ENCODE measurements around the gene NEO1.

The NEO1 gene

DNA sequence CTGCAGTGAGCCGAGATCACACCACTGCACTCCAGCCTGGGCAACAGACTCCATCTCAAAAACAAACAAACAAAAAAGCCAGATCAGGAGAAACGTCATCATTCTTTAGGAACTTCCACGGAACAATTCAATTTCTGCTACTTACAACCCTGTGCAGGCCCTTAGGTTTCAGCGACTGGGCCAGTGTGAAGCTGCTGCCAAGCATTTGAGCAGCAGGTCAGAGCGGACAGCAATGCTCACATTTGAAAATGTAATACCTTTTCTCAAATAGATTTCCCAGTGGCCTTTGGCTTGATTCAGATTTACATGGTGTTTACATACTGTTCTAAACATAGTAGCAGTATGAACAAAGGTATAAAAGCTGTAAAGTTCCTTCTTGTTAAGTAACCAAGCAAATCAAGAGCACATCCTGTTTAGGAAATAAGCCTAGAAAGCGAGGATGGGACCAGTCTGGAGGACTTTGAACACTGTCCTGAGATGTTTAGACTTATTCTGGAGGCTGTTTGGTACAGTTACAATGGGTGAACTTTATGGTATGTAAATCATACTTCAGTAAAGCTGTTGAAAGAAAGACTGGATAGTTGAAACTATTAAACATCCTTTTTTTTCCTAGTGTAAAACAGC lies 175.3 kb downstream of the NEO1 start:
- no peak for DNase-seq

DNA sequence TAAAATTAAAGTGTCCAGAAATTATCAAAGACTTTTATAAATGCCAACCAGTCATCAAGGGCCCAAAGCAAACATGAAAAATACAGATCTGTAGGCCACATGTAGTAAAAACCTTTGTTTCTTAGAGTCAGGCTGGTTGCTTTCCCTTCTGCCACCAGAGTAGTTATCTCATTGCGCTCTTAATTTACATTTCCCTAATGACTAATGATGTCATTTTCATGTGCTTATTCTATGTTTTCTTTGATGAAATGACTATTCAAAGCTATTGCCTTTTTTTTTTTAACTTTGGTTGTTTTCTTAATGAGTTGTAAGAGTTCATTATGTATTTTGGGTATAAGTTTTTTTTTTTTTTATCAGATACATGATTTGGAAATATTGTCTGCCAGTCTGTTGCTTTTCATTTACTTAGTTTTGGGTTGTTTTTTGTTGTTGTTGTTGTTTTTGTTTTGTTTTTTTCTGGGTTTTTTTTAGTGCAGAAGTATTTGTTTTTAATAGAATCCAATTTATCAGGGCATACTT lies 175.9 kb downstream of the NEO1 start:
- no peak for DNase-seq

DNA sequence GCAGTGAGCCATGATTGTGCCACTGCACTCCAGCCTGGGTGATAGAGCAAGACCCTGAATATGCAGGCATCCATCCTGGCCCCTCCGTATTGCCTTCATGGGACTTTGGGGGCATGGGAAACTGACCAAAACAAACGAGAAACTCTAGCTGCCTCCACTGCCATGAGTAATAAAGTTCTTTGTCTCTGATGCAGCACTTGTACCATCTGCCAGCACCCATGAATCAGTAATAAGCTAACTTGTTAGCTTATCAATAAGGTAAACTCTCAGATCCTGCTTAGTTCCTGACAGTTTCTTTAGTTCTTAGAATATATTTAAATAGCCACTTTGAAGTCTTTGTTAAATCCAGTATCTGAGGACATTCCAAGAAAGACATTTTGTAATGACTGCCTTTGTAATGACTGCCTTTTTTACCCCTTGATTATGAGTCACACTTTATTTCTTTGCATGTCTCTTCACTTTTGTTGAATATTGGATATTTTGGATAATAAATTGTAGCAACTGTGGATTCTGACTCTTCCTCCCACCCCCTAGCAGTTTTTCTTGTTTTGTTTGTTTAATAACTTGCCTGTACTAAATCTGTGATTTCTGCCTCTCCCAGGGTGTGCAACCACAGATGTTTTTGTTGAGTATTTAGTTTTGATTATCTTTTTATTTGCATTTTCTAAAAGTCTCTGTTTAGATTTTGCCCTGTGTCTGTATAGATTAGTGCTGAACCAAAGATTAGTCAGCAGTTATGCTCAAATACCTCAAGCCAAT lies 179.6 kb downstream of the NEO1 start:
- DNase-seq = no peak

GRCh38 chr15:73232776-73233175 lies 180.5 kb downstream of the NEO1 start:
- no peak for DNase-seq

DNA sequence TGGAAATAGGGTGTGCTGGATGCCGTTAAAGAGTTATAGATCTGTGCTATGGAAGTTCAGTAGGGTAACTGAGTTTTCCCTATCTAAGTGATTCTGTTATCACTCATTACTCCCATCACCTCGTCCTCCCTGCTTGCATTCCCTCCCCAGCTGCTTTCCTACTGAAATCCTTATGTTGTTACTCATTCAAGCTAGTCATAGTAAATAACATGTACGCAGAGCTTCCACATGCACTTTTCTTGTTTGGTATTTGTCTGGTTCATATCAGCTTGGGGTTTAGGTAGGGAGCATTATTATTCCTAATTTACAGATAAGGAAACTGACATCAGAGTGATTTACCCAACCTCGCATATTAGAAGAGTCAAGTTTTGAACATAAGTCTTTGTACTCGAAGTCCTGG lies 181.4 kb downstream of the NEO1 start:
- DNase-seq = no peak

- DNase-seq = no peak
Measured at GRCh38 chr15:73237910-73238309, 185.6 kb downstream of the NEO1 start.

GRCh38 chr15:73239564-73240215 lies 187.4 kb downstream of the NEO1 start:
- no peak for DNase-seq

GRCh38 chr15:73240866-73241499 lies 188.7 kb downstream of the NEO1 start:
- peak; percentile 89 for DNase-seq

DNA sequence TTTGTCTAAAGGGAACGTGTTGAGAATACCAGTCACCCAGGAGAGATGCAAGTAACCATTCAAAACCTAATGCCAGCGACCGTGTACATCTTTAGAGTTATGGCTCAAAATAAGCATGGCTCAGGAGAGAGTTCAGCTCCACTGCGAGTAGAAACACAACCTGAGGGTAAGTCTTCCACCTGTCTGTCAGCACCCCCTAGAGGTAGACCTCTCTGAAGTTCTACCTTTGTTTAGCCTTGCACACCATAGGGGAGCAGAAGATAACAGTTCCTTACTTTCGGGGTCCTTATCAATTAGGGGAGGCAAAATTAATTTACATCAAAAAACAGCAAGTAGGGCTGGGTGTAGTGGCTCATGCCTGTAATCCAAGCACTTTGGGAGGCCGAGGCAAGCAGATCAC lies 192.1 kb downstream of the NEO1 start:
- DNase-seq = no peak

DNA sequence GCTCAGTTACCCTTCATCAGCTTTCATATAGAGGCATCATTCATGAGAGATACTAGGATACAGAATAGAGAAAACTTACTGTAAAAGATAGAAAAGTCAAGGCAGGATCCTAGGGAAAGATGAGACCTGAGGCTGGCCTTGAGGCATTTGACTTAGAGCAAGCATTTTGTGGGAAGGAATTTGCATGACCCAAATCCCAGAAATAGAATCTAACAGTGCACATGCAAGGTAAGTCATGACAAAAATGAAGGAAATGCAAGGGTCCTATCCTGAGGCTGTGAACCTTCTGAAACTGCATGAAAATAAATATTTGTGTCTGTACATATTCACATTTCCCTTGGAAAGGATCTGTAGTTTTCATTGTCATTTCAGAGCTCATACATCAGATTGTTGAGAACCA lies 194.2 kb downstream of the NEO1 start:
- no peak for DNase-seq

DNA sequence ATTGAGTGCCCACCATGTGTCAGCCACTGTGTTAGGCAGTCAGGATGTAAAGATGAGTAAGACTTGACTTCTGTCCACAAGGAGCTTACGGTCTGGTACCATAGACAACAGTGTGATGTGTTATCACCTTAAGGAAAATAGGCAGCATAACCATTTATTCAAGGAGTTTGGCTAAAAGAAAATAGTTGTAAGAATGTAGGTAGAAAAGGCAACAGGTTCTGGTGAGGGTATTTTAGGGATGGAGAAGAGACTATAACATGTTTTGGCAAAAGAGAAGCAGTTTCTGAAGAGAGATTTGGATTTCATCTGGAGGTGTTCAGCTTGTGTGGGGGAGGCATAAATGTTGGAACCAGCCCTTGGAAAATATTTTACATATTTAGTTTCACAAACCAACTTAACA lies 194.6 kb downstream of the NEO1 start:
- DNase-seq = no peak

GRCh38 chr15:73247331-73247730 lies 195.1 kb downstream of the NEO1 start:
- DNase-seq = no peak

- DNase-seq = no peak
Measured at GRCh38 chr15:73249499-73249898, 197.2 kb downstream of the NEO1 start.

DNA sequence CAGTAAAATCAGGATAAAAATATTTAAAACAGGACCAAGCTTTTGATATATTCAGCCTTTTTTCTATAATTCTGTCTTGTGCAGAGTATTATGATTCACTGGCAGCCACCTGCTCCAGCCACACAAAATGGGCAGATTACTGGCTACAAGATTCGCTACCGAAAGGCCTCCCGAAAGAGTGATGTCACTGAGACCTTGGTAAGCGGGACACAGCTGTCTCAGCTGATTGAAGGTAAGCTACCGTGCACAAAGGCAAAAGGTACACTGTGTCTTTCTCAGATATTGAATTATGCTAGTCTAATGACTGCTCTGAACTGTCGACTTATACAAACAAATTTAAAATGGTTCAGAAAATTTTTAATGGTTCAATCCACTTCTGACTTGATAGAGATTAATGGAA lies 202.3 kb downstream of the NEO1 start:
- DNase-seq = no peak

GRCh38 chr15:73258271-73259108 lies 206.2 kb downstream of the NEO1 start:
- no peak for DNase-seq

GRCh38 chr15:73264881-73265280 lies 212.6 kb downstream of the NEO1 start:
- no peak for DNase-seq

- peak; percentile 70 for DNase-seq
Measured at GRCh38 chr15:73265536-73266153, 213.4 kb downstream of the NEO1 start.

DNA sequence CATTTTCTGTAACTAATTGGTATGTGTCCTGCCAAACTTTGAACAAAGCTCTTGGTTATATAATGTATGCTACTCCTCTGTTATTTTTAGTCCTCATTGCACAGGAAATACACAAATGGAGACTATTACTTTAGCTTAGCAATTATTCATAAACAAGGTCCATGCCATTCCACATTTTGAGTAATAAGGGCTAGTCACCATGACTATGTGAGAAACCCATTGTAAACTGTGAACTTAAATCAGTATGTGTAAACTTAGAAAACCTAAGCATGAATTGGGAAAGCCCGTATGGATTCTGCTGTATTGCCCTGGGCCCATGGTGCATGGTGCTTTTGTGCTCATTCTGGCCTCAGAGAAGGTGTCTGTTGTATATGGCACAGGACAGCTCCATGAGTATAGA lies 216.2 kb downstream of the NEO1 start:
- no peak for DNase-seq

DNA sequence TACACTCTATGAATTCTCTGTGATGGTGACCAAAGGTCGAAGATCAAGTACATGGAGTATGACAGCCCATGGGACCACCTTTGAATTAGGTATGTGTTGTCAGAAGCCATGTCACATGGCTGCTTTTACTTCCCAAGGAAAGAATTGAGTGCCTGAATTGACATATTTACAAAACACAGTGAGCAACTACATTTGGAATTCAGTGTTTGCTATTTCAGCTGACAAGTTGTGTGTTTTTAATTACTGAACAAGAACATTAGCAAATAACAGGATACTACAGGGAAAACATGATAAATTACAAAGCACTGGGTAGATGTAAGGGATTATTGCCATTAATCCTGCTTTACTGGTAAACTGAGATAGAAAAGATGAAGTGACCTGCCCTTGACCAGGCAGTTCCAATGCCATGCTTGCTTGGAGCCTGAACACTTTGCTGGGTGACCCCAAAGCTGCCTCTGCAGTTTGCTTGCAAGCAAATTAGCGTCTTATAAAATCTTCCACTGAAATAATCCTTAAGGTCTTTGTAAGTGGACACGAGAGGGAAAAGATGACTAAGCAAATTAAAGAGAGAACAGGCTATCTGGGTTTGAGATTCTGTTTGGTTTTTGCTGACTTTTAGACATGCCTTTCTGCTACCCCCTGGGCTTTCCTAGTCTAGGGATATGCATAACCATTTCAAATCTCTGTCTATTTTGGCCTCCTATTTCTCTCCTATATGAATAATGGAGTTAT lies 218.3 kb downstream of the NEO1 start:
- no peak for DNase-seq

DNA sequence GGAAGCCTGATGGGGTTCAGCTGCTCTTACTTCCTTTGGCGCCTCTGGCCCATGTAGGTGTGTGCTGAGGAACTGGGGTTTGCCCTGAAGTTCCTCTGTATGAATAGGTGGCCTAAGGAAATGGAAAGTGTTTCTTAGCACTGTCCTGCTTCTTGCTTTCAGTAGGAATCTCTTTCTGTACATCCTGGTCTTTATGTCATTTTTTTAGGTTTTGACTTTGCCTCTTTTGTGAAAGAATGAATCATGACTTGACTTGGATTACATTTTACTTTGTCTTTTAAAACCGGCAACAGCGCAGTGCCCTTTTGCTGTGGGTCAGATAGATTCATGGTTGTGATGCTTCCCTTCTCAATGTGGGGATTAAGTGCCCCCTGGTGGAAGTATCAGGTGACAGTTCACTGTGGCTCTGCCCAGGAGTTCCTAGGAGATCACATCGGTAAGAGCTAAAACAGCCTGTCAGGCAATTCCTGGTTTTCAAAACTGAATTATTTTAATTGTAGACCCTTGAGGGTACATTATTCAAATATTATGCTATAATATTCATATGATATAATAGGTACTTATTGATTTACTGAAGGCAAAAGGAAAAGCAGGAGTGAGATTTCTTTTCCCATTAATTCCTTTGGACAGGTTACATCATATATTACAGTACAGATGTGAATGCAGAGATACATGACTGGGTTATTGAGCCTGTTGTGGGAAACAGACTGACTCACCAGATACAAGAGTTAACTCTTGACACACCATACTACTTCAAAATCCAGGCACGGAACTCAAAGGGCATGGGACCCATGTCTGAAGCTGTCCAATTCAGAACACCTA lies 221.1 kb downstream of the NEO1 start:
- DNase-seq = peak; percentile 65

DNA sequence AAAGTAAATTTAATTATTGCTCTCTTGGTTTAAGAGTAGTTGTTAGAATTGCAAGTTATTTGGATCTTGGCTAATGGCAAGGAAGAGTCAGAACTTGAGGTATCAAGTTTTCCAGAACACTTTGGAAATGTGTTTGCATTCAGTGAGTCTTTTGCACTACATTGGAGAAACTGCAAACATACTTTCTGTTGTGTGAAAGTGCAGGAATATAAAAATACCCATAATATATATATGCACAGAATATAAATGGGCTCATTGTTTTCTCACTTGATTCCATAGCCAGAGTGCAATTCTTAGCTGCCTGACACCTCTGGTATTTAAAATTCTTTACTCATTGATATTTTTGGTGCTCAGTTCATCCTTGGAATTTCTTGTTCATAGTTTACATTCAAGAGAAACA lies 223.6 kb downstream of the NEO1 start:
- DNase-seq = no peak
